ENCODE data around the gene PHC1. TPM values are rescaled to one million over a fixed set of nuclear protein-coding genes. Genes with fewer than 3 reads are reported as not detected.

Gene PHC1
- total RNA-seq, 1 donor: 27.6 TPM

DNA sequence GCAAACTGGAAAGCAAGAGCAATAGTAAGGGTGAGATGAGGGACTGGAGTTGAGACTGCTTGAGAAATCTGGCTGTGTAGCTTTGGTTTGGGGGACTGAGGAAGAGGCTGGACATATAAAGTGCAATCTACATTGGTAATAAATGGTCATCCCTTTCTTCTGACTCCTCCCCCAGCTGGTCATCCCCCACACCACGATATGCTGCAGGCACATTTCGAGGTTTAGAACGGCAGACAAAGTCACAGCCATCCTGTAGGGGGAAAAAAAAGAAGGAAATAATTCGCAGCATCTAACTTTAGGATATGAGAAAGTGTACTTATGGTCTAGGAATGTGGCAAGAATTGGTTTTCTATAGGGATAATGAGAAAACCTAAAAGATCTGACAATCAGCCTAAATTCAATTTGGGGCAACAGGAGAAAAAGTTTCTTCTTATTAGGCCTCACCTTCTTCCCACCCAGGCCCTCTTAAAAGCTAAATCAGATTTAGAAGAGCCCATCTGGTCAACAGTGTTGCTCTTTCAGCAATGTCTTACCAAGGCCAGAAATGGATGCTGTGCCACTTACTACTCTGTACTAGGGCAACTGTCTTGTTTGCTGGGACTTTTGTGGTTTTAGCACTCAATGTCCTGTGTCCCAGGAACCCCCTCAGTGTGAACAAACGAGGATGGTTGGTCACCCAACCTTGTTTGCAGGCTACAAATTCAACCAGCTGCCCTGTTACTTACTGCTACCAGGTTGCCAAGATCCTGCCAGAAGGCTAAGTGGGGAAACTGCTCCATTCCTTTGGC, 27.6 kb downstream of the PHC1 start:
- DNase-seq (ENCODE audit: low read depth): no peak
- H3K4me3 ChIP-seq (ENCODE audit: low read depth, low read length): no peak overlapping the region
- TF ChIP-seq, protein P1, sequence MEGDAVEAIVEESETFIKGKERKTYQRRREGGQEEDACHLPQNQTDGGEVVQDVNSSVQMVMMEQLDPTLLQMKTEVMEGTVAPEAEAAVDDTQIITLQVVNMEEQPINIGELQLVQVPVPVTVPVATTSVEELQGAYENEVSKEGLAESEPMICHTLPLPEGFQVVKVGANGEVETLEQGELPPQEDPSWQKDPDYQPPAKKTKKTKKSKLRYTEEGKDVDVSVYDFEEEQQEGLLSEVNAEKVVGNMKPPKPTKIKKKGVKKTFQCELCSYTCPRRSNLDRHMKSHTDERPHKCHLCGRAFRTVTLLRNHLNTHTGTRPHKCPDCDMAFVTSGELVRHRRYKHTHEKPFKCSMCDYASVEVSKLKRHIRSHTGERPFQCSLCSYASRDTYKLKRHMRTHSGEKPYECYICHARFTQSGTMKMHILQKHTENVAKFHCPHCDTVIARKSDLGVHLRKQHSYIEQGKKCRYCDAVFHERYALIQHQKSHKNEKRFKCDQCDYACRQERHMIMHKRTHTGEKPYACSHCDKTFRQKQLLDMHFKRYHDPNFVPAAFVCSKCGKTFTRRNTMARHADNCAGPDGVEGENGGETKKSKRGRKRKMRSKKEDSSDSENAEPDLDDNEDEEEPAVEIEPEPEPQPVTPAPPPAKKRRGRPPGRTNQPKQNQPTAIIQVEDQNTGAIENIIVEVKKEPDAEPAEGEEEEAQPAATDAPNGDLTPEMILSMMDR (IDR thresholded peaks at IDR 0.05; ENCODE audit: insufficient read depth, low read length): no peak

DNA sequence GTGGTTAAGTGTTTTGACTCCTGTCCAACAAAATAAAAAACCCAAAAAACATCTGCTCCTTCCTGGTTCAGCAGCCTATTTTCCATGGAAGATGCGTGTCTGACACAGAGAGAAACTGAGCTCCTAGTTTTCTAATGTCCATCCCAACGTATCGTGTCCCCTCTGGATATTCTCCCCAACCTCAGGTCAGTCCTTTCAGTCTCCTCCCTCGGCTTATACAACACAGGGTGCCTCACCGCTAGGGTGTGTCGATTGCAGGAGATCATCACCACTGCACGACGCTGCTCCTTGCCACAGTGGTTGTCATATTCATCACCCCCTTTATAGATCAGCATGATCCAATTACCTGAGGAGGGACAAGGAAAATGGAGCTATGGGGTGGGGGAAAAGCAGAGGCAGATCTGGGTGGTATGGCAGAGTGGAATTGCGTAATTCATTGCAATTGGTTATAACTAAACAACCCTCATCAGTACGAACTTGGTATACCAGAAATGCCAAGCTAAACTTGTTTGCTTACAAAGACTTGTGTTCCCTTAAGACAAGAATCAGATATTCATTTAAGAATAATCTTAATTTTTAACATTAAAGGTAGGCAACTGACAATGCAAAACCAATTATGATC, 29.4 kb downstream of the PHC1 start:
- TF ChIP-seq, protein P1 (IDR thresholded peaks at IDR 0.05; ENCODE audit: insufficient read depth, low read length): no peak
- DNase-seq (ENCODE audit: low read depth): no peak
- no peak overlapping the region for H3K4me3 ChIP-seq (ENCODE audit: low read depth, low read length)

DNA sequence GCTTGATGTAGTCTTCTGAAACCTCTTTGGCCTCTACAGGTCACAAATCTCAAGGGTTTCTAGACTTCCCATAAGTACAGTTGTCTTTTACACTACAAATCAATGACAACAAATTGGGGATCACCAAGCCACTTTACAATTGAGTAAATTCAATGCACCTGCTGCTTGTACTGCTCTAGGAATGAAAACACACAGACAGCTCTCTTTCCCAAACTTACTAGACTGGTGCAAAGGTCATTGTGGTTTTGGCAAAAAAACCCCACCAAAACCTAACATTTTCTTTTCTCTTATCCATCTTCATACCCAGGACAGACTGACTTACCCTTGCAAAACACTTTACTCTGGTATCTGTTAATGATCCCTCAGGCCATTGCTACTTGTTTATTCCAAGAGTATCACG, 32.4 kb downstream of the PHC1 start:
- no peak overlapping the region for H3K4me3 ChIP-seq (ENCODE audit: low read depth, low read length)
- TF ChIP-seq, protein P1 (IDR thresholded peaks at IDR 0.05; ENCODE audit: insufficient read depth, low read length): no peak
- no peak for DNase-seq (ENCODE audit: low read depth)

DNA sequence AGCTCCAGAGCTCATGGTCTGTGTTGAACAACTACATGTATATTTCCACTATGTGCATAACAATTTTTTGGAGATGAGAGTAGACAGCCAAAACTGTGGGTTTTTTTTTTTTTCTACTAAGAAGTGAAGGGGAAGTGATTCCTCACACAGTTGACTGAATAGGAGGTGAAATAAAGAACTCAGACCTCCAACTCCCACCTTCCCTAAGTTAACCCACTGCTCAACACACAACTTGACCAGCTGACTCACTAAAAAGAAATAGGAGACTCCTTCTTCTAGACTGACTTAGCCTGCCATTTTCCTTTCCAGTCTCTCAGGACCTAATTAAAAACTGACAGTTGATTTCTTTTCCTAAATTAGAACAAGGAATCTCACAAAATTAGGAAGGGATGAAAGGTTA, 33.4 kb downstream of the PHC1 start:
- peak overlapping the region; percentile 11 for H3K4me3 ChIP-seq (ENCODE audit: low read depth, low read length)
- TF ChIP-seq, protein P1 (IDR thresholded peaks at IDR 0.05; ENCODE audit: insufficient read depth, low read length): no peak
- no peak for DNase-seq (ENCODE audit: low read depth)

DNA sequence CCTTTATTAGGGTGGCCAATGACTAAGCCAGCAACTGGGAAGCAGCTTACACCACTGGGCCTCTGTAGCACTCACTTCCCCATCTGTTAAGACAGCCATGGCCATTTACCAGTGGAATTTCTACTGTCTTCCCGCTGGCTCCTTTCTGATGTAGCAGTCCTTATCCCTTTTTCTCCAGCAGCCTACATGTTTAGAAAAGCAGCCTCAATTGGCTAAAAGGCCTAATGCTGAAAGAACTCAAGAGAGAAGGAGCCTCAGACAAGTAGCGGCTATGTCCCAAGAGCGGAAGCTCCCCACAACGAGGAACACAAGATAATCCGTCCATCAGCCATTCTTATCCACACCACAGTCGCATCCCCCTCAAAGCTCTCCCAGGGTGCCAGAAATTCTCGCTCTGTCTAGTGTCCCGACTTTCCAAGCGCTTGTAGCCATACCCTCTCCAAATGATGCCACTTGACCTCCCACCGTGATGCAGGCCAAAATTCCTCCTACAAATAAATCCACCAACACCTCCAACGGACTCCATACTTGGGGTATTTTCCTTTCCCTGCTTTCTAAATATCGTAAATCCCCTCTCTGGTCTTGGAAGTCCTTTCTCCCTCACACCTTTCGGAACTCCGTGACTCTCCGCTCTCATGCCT, 34.5 kb downstream of the PHC1 start:
- TF ChIP-seq, protein P1 (IDR thresholded peaks at IDR 0.05; ENCODE audit: insufficient read depth, low read length): no peak
- DNase-seq (ENCODE audit: low read depth): peak; percentile 36
- peak overlapping the region; percentile 98 for H3K4me3 ChIP-seq (ENCODE audit: low read depth, low read length)

DNA sequence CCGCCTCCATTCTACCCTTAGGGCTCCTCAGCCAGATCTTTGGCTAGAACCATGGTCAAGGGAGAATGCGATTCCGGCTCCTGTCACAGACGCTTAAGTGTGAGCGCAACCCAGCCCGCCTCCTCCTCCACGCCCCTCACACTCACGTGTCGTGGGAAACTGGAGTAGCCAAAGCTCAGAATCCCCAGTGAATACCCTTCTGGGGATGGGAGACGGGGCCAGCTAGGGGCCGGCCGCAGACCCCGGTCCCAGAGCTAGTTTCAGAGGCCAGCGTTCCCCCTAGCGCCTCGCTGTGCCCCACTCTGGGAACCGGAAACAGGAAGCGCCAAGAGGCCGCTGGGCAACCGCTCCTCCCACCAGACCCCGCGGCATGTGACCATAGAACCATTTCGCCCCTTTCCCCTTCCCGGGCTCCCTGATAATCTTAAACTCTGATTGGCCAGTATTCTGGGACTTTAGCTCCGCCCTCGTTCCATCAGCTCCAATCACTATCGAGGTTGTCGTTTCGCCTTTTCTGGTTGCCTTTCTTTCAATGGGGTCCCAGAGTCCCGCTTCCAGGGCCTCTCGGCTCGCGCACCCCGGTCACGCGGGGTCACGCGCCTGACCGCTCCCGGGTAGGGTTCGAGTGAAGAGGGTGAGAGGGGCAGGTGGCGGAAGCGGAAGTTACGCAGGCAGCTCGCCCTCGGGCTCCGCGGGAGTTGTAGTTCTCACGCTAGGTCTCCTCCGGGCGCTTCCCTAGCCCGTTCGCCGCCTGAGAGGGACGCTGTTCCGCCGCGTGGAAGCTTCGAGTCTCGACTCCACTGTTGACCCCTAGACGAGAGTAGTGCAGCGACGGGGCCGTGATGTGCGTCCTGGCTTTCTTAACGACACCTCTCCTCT, 35.3 kb downstream of the PHC1 start, which contains the start of gene M6PR:
Gene M6PR (minus strand): TSS at position 304 of the 879 bp plus-strand sequence. CDS start 3,241 bp downstream, outside the sequence.
- H3K4me3 ChIP-seq (ENCODE audit: low read depth, low read length): peak within 1 kb of the TSS; percentile 98
- TF ChIP-seq, protein P1 (IDR thresholded peaks at IDR 0.05; ENCODE audit: insufficient read depth, low read length): peak; percentile 66
- peak; percentile 95 for DNase-seq (ENCODE audit: low read depth)

Measured in fibroblast of the aortic adventitia (primary cell).